Measurements from ENCODE around the gene PHACTR1. TPM values are rescaled to one million over a fixed set of nuclear protein-coding genes. Genes with fewer than 3 reads are reported as not detected.

Gene PHACTR1
- total and polyA plus RNA-seq, 2 of the 4 experiments (the other 2 are of a cell fraction): not detected

DNA sequence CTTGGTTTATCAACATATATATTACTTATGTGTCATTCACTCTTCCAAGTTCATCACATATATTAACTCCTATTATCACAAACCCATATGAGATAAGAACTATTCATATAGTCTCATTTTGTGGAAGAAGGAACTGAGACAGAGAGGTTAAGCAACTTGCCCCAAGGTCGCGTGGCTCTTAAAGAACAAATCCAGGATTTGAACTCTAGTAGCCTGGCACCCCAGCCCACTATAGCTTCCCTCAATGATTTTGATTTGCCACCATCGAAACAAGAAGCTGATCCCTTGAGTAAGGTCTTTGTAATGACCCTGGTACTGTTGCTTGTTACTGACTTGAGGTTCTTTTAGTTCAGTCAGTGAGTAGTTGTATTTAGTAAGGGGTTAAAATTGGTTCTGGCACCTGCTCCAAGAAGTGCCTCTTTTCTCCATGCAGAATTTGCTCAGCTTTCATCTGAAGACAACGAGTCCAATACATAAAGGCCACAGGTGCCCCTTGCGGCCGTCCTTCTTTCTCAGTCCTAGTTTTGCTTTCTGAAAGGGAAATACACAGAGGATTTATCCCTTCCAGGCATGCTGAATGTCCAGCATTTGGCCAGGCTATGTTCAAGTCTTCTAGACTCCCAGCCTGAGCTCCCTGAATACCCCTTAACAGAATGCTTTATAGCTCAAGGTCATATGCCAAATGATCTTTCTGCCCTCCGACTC lies 358.7 kb downstream of the PHACTR1 start:
- no peaks in the 10 kb centered on the region for H3K36me3 ChIP-seq (ENCODE audit: control insufficient read depth, insufficient read depth, low read length)
- H3K56ac ChIP-seq (ENCODE audit: extremely low read depth, insufficient read depth, low read length): no peak overlapping the region
- H3K27ac ChIP-seq (ENCODE audit: insufficient read depth, low read length): no peak overlapping the region
- no peak overlapping the region for H3K23ac ChIP-seq (ENCODE audit: low read depth, low read length)
- H3K4me1 ChIP-seq (ENCODE audit: control insufficient read depth, insufficient read depth, low read length): no peaks in the 10 kb centered on the region
- 0 out of 2 replicates have a peak, but pooled peaks cover 2% of the 10 kb centered on the region for H3K9me3 ChIP-seq (ENCODE audit: control insufficient read depth, insufficient read depth, low read length)
- TF ChIP-seq SMC3 (IDR thresholded peaks at IDR 0.05; ENCODE audit: low read depth, low read length) (no peak), MAZ (IDR thresholded peaks at IDR 0.05; ENCODE audit: borderline replicate concordance, low read depth, low read length) (no peak), FOS (IDR thresholded peaks at IDR 0.05; ENCODE audit: low read depth, low read length) (no peak), RFX5 (IDR thresholded peaks at IDR 0.05; ENCODE audit: low read depth, low read length) (no peak), USF2 (IDR thresholded peaks at IDR 0.05; ENCODE audit: low read depth, low read length) (no peak), RCOR1 (IDR thresholded peaks at IDR 0.05; ENCODE audit: insufficient replicate concordance, low read length) (no peak), CHD1 (IDR thresholded peaks at IDR 0.05; ENCODE audit: low read depth, low read length) (no peak), NFE2L2 (IDR thresholded peaks at IDR 0.05; ENCODE audit: low read depth, low read length) (no peak), MXI1 (IDR thresholded peaks at IDR 0.05; ENCODE audit: borderline replicate concordance, low read depth, low read length) (no peak)
- TF ChIP-seq, protein P1, sequence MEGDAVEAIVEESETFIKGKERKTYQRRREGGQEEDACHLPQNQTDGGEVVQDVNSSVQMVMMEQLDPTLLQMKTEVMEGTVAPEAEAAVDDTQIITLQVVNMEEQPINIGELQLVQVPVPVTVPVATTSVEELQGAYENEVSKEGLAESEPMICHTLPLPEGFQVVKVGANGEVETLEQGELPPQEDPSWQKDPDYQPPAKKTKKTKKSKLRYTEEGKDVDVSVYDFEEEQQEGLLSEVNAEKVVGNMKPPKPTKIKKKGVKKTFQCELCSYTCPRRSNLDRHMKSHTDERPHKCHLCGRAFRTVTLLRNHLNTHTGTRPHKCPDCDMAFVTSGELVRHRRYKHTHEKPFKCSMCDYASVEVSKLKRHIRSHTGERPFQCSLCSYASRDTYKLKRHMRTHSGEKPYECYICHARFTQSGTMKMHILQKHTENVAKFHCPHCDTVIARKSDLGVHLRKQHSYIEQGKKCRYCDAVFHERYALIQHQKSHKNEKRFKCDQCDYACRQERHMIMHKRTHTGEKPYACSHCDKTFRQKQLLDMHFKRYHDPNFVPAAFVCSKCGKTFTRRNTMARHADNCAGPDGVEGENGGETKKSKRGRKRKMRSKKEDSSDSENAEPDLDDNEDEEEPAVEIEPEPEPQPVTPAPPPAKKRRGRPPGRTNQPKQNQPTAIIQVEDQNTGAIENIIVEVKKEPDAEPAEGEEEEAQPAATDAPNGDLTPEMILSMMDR (conservative IDR thresholded peaks at IDR 0.05; ENCODE audit: low read depth, low read length): no peak
- BruUV-seq (replicated peaks): no TSS peak
- no peak overlapping the region for H2BK120ac ChIP-seq (ENCODE audit: low read depth, low read length)
- ATAC-seq (ENCODE audit: low read depth) (no peak), DNase-seq (no peak)
- no peak overlapping the region for H2BK15ac ChIP-seq (ENCODE audit: low read depth, low read length)
- intact Hi-C loops (cut with micrococcal nuclease) (no loop called here), in situ Hi-C loops (cut with MboI; ENCODE audit: low sequenced_read_pairs) (no loop called here), dilution Hi-C loops (cut with HindIII; ENCODE audit: low sequenced_read_pairs, unreplicated experiment) (no loop called here)
- no peak overlapping the region for H3K14ac ChIP-seq (replicated peaks; ENCODE audit: low read depth, low read length)
- no peak overlapping the region for H2AFZ ChIP-seq (replicated peaks; ENCODE audit: low read length, poor library complexity)
- H2AK9ac ChIP-seq (replicated peaks; ENCODE audit: low read depth, low read length, poor library complexity): no peak overlapping the region
- no peaks in the 10 kb centered on the region for H3K79me1 ChIP-seq (ENCODE audit: low read depth in 1 of 2, low read length in 2 of 2)
- no peaks in the 10 kb centered on the region for H4K20me1 ChIP-seq (ENCODE audit: insufficient read depth, low read length)
- no peak overlapping the region for H3K4me2 ChIP-seq (ENCODE audit: low read depth, low read length)
- WGBS, 2 experiments (ENCODE audit: extremely low coverage in 2 of 2, insufficient read length in 1 of 2): no CpG with 5 or more reads among the region's 7 CpGs
- H3K27me3 ChIP-seq (ENCODE audit: control insufficient read depth, insufficient read depth, low read length): no peaks in the 10 kb centered on the region
- H2BK5ac ChIP-seq (ENCODE audit: low read depth, low read length, poor library complexity, severe bottlenecking): no peak overlapping the region
- no peak overlapping the region for H3K4ac ChIP-seq (ENCODE audit: low read depth, low read length)
- H4K5ac ChIP-seq (ENCODE audit: low read depth, low read length): no peak overlapping the region
- ChIA-PET POLR2A (ENCODE audit: unreplicated experiment) (no interaction called here), CTCF (no interaction called here)
- H4K8ac ChIP-seq (ENCODE audit: low read depth in 2 of 2, low read length in 2 of 2): no peak overlapping the region
- H3K9ac ChIP-seq (ENCODE audit: low read depth, low read length): no peak overlapping the region
- no peak overlapping the region for H2BK20ac ChIP-seq (ENCODE audit: low read depth, low read length)
- H3K9me1 ChIP-seq (ENCODE audit: insufficient read depth, low read length): no peaks in the 10 kb centered on the region
- no peak overlapping the region for H3K4me3 ChIP-seq (ENCODE audit: insufficient read depth, low read depth, low read length)
- no peak overlapping the region for H3K18ac ChIP-seq (ENCODE audit: low read depth, low read length)
- no peak overlapping the region for H4K91ac ChIP-seq (ENCODE audit: insufficient read depth, low read depth, low read length)
- H2AK5ac ChIP-seq (ENCODE audit: low read depth, low read length): no peak overlapping the region
